Mucosa of descending colon (tissue), 3 donors: ENCODE measurements around the gene PI4K2B. TPM values are rescaled to one million over a fixed set of nuclear protein-coding genes. Genes with fewer than 3 reads are reported as not detected.
"Not testable (repeated sequence)": the region's sequence is repeated elsewhere in the genome, so short reads cannot be mapped to it uniquely, and the experiment has no call there.

Source experiments
- ATAC-seq: fragments of 200-7000 bp; cut with Tn5 transposase; one replicate; pipeline ENCODE4 v1.9.1; 2020; ENCODE audit warnings: mild to moderate bottlenecking, moderate library complexity
- DNase-seq, 3 donors: peaks; one replicate each; pipeline ENCODE4 v3.0.0-alpha.2; 2020
- H3K36me3 ChIP-seq: fragments of 200-600 bp; one replicate; pipeline ENCODE4 v1.8.0; 2021; ENCODE audit warnings: low read depth, mild to moderate bottlenecking
- H3K4me1 ChIP-seq: fragments of 200-600 bp; one replicate; pipeline ENCODE4 v1.8.0; 2021; ENCODE audit warnings: low read depth, mild to moderate bottlenecking
- H3K4me3 ChIP-seq: fragments of 200-600 bp; one replicate; pipeline ENCODE4 v1.8.0; 2021; ENCODE audit warnings: mild to moderate bottlenecking
- H3K9me3 ChIP-seq: fragments of 200-600 bp; one replicate; pipeline ENCODE4 v1.8.0; 2021; ENCODE audit warnings: mild to moderate bottlenecking
- intact Hi-C, 2 donors: fragments of 100-400 bp; cut with DNase I in 1 of 2; cut with micrococcal nuclease in 1 of 2; formaldehyde crosslinking; loops; one replicate each; pipeline versions ENCODE4 v1.11.0 to v1.11.1; 2022; cut with DNase I, micrococcal nuclease
- total RNA-seq, 3 donors: library from RNA; stranded (reverse); fragmentation: NEBNext Ultra II Directional in 2 of 3; extraction: Animal tissue kit (Norgen Biotek cat#: 25700) in 2 of 3; gene quantifications; one replicate each; pipeline versions ENCODE4 v1.2.1 to v1.2.4, GENCODE V29; 2021 to 2023
- TF ChIP-seq, protein P1 (sequence below): fragments of 200-600 bp; IDR thresholded peaks from one replicate; pipeline ENCODE4 v1.8.0; 2022; ENCODE audit warnings: antibody characterized with exemption, mild to moderate bottlenecking
- donor health status: DM: no; HTN: no; CAD: no; lungs with moderate emphysema.
- donor health status: DM: no; HTN: no; CAD: no.
- donor health status: DM: no; HTN: yes; CAD: no.

The PI4K2B gene
- total RNA-seq, 3 donors from 2014 or later = 14.3 to 25.9 (median 17.8) TPM

DNA sequence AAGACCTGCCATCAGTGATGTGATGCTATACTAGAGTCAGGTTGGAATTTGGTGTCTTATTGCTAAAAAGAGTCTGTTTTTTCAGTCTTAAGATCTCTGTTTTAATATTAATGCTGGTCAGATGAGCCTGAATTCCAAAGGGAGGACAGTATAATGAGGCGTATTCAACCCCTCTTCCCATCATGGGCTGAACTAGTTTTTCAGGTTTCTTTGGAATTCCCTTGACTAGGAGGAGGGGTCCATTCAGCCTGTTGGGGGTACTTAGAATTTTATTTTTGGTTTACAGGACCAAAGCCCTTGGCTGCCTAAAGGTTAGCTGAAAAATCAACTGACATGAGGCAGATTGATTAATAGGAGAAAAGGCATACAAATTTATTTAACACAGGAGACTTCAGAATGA lies 24.1 kb upstream of the PI4K2B start:
- no peak overlapping the region for H3K4me3 ChIP-seq
- no peak for ATAC-seq
- H3K4me1 ChIP-seq = no peaks in the 10 kb centered on the region
- peaks cover 9% of the 10 kb centered on the region for H3K9me3 ChIP-seq
- DNase-seq = no peak
- H3K36me3 ChIP-seq = no peaks in the 10 kb centered on the region
- TF ChIP-seq, protein P1, sequence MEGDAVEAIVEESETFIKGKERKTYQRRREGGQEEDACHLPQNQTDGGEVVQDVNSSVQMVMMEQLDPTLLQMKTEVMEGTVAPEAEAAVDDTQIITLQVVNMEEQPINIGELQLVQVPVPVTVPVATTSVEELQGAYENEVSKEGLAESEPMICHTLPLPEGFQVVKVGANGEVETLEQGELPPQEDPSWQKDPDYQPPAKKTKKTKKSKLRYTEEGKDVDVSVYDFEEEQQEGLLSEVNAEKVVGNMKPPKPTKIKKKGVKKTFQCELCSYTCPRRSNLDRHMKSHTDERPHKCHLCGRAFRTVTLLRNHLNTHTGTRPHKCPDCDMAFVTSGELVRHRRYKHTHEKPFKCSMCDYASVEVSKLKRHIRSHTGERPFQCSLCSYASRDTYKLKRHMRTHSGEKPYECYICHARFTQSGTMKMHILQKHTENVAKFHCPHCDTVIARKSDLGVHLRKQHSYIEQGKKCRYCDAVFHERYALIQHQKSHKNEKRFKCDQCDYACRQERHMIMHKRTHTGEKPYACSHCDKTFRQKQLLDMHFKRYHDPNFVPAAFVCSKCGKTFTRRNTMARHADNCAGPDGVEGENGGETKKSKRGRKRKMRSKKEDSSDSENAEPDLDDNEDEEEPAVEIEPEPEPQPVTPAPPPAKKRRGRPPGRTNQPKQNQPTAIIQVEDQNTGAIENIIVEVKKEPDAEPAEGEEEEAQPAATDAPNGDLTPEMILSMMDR = no peak
- intact Hi-C loops = no loop called here

DNA sequence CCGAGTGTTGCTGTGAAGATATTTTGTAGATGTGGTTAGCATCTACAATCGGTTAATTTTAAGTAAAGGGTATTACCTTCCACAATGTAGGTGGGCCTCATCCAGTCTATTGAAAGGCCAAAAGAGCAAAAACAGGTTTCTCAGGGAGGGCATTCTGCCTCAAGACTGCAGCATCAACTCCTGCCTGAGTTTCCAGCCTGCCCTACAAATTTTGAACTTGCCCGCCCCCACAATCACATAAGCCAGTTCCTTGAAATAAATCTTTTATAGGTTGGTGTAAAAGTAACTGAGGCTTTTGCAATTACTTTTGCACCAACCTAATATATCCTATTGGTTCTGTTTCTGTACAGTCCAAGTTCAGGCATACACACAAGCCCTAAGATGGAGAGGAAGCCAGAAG lies 22.1 kb upstream of the PI4K2B start:
- no peak for ATAC-seq
- intact Hi-C loops = no loop called here
- H3K36me3 ChIP-seq = no peaks in the 10 kb centered on the region
- DNase-seq = no peak
- H3K9me3 ChIP-seq = peaks cover 9% of the 10 kb centered on the region
- no peak overlapping the region for H3K4me3 ChIP-seq
- H3K4me1 ChIP-seq = no peaks in the 10 kb centered on the region
- TF ChIP-seq, protein P1 = no peak

- no peak for DNase-seq
- TF ChIP-seq, protein P1 = no peak
- Histone ChIP-seq H3K9me3 (peaks cover 9% of the 10 kb centered on the region), H3K4me1 (no peaks in the 10 kb centered on the region), H3K4me3 (no peak overlapping the region), H3K36me3 (no peaks in the 10 kb centered on the region)
- intact Hi-C loops = no loop called here
- ATAC-seq = no peak
Observed at GRCh38 chr4:25212822-25213221, 21.0 kb upstream of the PI4K2B start.

DNA sequence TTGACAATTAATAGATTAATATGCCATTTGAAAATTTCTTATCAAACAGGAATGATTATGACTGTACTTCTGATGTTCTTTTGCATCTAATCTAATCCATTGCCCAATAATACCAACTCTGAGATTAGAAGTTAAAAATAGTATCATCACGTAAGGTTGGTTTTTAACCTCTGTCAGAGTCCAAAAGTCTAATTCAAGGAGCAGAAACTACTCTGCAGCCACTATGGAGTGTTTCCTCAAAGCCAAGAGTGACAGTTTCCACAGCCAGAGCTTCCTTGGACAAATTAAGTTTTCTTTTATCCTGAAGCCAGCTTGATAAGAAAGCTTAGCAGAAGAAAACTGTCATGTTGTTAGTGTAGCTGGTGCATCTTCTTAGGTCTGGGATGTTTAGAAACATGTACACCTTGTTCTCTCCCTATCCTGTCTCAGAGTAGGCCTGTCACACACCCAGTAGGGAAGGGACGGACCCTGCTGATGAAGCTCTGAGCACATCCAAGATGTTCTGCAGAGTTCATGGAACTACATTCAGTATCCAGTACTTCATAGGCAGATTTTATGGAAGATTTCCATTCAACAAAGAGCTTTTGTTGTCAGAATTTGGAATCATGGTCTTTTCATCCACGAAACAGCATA lies 20.4 kb upstream of the PI4K2B start:
- ATAC-seq (no peak), DNase-seq (no peak)
- Histone ChIP-seq H3K36me3 (no peaks in the 10 kb centered on the region), H3K4me3 (no peak overlapping the region), H3K4me1 (no peaks in the 10 kb centered on the region), H3K9me3 (peaks cover 9% of the 10 kb centered on the region)
- intact Hi-C loops = no loop called here
- TF ChIP-seq, protein P1 = no peak

DNA sequence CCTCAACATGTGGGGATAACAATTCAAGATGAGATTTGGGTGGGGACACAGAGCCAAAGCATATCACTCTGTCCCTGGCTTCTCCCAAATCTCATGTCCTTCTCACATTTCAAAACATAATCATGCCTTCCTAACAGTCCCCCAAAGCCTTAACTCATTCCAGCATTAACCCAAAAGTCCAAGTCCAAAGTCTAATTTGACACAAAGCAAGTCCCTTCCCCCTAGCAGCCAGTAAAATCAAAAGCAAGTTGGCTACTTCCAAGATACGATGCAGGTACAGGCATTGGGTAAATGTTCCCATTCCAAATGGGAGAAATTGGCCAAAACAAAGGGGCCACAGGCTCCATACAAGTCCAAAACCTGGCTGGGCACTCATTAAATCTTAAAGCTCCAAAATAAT lies 19.1 kb upstream of the PI4K2B start:
- H3K4me1 ChIP-seq = not testable (repeated sequence)

DNA sequence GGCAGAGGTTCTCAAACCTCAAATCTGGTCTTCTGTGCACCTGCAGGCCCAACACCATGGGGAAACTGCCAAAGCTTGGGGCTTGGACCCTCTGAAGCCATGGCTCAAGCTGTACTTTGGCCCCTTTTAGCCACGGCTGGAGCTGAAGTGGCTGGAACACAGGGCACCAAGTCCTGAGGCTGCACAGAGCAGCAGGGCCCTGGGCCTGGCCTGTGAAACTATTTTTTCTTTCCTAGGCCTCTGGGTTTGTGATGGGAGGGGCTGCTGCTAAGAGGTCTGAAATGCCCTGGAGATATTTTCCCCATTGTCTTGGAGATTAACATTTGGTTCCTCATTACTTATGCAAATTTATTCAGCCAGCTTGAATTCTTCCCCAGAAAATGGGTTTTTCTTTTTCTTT lies 18.3 kb upstream of the PI4K2B start:
- no peak overlapping the region for H3K4me3 ChIP-seq
- no peaks in the 10 kb centered on the region for H3K4me1 ChIP-seq
- DNase-seq = no peak
- peaks cover 9% of the 10 kb centered on the region for H3K9me3 ChIP-seq
- intact Hi-C loops = no loop called here
- TF ChIP-seq, protein P1 = no peak
- no peak for ATAC-seq
- H3K36me3 ChIP-seq = no peaks in the 10 kb centered on the region

More for the DNA sequence above, 19.1 kb upstream of the PI4K2B start:
- DNase-seq, intact Hi-C loops, H3K4me3 ChIP-seq, H3K9me3 ChIP-seq, H3K36me3 ChIP-seq, ATAC-seq: not testable (repeated sequence)
